Left colon (tissue), 2 donors: Measurements from ENCODE around the gene SIRT7. TPM values are rescaled to one million over a fixed set of nuclear protein-coding genes. Genes with fewer than 3 reads are reported as not detected.

Source experiments
- ATAC-seq: fragments of 200-7000 bp; cut with Tn5 transposase; one replicate; pipeline ENCODE4 v1.9.1; 2020; ENCODE audit warnings: mild to moderate bottlenecking, moderate library complexity
- DNase-seq, 2 donors: peaks; one replicate each; pipeline ENCODE4 v3.0.0-alpha.2; 2020
- intact Hi-C, 2 donors: fragments of 100-400 bp; cut with DNase I in 1 of 2; cut with micrococcal nuclease in 1 of 2; formaldehyde crosslinking; loops; one replicate each; pipeline versions ENCODE4 v1.11.2 to v1.14.0; 2022; cut with DNase I, micrococcal nuclease
- total RNA-seq, 2 donors: library from RNA; stranded (reverse); fragmentation: NEBNext Ultra II Directional; extraction: Animal tissue kit (Norgen Biotek cat#: 25700); gene quantifications; one replicate each; pipeline ENCODE4 v1.2.1, GENCODE V29; 2021
- donor health status: DM: no; HTN: no; CAD: no.
- donor health status: DM: yes; HTN: yes; CAD: no.

The SIRT7 gene
- total RNA-seq, 2 donors from 2014 or later = 63.2 to 67.5 TPM

DNA sequence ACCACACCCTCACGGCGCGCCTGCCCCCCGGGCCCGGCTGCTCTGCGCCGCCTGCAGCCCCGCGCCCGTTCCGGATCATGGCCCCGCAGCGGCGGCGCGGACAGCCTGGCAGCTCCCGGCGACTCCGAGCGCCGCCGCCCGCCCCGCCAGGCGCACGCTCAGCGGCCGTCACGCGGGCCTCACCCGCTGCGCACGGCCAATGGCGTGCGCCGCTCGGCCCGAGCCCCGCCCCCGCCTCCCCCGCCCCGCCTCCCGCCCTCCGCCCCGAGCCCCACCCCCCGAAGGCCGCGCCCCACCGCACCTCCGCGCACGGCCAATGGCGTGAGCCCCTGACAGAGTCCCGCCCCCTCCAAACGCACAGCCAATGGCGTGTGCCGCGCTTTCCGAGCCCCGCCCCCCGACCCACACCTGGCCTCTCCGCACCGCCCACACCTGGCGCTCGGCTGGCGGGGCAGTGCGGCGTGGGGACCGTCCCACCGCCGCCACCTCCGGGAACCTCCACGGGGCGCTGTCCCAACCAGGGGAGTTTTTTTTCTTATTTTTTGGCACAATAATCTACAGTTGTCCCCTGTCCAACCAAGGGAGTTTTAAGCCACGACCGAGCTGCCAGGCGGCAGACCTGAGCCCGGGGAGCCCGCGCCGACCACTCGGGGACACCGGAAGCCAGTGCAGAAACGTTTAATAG is 6.6 kb downstream of the SIRT7 start, which contains the start of gene PCYT2:
PCYT2 (minus strand) TSS at position 123 of the 685 bp plus-strand sequence; CDS start at position 79, 44 bp downstream.
- peak; percentile 88 for ATAC-seq
- intact Hi-C loops = no loop called here
- DNase-seq = peak; percentile 95

DNA sequence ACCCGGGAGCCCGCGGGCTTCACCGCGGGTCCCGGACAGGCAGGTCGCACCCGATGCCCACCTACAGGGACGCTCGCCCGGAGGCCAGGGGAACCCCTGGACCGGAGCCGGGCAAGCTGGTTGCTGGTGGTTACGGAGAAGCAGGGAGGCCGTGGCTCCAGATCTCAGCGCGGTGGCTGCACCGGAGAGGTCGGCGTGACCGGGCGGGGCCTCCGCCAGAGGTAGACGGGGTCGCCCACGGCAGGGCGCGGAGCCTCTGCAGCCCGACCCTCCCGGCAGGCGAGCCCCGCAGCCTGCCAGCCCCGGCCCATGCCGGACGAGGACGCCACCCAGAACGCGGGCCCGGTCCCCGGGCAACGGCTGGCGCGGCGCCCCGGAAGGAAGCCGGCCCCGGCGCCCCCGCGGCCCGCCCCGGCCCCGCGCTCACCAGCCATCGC is 7.1 kb downstream of the SIRT7 start:
- ATAC-seq (peak; percentile 13), DNase-seq (no peak)
- intact Hi-C loops = no loop called here

DNA sequence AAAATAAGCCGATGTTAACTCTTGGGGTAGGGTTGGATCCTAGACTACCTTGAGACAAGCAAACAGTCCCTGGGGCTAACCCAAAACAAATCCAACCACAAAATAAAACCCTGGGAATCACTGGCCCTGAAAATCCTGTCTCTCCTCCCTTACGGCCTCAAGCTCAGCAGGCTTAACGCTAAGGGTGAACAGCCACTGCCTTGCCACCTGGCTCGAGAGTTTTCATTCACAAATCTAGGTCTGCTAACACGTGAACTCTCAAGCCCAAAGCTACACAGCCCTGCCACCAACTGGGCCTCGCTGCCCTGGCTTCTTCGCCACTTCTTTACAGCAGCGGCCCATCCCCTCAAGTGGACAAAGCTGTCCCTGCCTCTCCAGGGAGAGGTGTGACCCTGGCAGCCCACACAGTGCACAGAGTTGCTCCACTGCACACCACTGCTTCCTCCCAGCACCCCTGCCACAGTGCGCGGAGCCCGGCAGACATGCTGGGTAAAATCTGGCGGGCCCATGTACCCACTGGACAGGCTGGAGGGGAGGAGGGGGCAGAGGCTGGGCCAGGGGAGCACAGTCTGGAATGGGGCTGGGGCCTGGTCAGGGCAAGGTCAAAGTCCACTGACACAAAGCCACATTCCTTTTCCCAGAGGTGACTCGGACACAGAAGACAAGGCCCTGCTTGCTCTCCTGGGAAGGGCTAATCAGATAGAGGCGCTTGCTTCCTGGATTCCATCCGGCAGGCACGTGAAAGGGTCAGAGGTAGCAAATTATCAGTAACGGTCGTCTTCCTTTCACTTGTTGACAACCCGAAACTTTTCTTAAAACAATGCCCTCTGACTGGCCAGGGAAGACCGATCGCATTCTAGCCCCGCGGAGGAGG is 7.8 kb downstream of the SIRT7 start:
- intact Hi-C loops = no loop called here
- peak; percentile 60 for ATAC-seq
- DNase-seq = peak; percentile 43 to 69

DNA sequence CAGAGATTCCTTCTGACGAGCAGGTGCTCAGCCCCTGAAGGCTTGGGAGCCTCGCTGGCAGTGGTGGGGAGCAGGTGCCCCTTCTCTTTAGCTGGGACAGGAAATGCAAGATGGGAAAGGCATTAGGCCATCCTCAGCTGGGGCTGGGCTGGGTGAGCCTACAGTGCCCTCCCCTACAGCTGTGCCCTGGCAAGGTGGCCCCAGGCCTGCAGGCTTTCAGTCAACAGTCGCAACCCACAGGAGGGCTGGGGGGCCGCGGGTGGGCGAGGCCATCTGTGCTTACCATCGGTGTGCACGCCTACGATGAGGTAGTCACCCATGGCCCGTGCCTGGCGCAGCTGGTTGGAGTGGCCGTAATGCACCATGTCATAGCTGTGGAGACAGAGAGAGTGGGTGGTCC is 8.7 kb downstream of the SIRT7 start:
- ATAC-seq (no peak), DNase-seq (no peak)
- intact Hi-C loops = no loop called here

DNA sequence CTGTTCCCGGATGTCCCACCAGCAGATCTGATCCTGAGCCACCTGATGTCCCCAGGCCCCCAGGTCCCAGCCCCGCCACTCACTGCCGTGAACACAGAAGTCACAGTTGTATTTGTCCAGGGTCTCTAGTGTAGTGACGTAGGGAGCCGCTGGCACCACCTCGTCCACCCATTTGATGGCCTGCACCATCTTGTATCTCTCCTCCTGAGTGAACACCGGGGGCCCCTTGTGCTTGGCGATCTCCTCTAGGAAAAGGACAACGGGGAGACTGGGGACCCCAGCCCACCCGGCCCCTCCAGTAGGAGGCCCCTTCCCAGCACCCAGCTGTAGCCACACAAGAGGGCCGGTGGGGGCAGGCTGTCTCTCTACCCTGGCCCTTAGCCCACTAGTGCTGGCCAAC is 9.2 kb downstream of the SIRT7 start:
- DNase-seq (no peak), ATAC-seq (no peak)

DNA sequence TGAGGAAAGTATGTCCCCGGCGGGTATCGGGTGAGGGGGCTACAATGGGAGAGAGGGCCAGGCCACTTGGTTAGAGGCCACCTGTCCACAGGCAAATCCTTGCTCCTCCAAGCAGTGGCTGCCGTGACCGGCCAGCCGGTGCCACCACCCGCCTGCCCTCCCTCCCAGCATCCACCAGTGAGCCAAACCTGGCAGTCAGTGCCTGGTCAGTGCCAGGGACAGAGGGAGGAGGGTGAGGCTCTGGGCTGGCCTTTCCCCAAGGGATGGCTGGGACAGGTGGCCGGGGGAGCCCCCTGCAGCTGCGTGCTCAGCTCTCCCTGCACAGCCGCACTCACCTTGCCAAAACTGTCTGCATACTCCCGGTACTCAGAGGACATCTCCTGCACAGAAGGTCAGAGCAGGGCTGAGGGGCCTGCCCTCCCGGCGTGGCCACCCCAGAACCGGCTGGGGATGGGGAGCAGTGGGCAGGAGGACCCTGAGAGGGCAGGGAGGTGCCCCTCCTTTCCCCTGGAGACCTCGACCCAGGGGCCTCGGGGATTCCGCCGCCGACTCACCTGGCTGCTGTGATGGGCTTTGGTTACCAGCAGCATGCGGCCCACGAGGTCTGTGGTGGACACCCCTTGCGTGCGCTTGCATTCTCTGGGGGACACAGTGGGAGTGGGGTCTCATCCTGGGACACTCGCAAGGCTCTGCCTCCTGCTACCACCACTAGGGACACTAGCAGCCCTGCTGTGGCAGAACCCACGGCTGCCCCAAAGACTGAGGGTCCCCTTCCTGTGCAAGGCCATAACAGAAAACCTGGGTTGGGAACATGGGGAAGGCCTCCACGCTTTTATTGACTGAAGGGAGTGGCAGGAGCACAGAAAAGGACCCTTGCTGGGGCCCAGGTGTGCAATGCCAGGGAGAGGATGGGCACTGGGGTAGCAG is 10.5 kb downstream of the SIRT7 start:
- DNase-seq = no peak
- intact Hi-C loops = no loop called here
- ATAC-seq = no peak

More for the DNA sequence above, 9.2 kb downstream of the SIRT7 start:
- intact Hi-C loops = no loop called here

DNA sequence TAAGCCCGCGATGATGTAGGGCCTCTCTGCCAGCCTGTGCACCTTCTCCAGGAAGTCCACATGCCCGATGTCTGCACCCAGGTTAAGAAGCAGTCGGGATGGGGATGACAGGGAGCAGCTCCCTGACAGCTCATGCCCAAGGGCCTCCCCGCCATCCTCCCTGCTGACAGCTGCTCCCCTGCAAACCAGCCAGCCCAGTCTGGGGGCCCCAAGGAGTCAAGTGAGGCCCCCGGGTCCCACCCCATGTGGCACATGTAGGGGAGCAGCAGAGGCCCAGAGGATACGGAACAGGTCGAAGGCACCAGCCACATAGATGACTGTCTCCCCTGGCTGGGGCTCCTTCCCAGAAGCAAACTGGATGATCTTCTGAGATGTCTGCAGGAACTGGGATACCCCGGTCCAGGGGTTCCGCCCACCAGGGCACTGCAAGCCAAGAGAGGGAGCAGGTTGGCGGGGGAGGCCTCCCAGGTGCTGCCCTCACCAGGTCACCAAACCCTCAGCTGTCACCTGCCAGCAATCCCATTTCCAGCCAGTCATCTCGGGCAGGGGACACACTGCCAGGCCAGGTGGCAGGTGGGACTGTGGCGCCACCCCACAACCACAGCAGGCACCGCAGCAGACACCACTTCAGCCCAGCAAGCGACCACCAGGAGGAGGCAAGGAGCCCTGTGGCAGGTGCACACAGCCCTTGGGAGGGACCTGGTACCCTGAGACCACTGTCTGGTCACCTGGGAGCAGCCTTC is 11.3 kb downstream of the SIRT7 start:
- DNase-seq = no peak
- intact Hi-C loops = no loop called here
- ATAC-seq = no peak

DNA sequence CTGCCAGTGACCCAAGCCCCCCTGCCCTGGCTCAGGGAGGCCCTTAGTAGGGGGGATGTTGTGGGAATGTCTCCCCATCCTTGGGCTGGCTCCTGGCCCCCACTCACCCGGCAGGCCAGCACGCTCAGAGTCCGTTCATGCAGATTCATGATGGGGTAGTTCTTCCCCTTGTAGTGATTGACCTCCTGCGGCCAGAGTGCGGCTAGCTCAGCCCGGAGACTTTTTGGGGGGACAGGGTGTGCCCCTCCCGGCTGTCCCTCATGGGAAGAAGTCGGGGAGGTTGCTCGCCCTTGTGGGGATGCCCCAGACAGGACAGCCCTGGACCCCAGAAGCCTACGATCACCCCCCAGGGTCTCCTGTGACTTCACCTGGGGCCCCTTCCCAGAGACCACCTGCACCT is 12.0 kb downstream of the SIRT7 start:
- ATAC-seq = no peak
- DNase-seq = no peak
- intact Hi-C loops = no loop called here

DNA sequence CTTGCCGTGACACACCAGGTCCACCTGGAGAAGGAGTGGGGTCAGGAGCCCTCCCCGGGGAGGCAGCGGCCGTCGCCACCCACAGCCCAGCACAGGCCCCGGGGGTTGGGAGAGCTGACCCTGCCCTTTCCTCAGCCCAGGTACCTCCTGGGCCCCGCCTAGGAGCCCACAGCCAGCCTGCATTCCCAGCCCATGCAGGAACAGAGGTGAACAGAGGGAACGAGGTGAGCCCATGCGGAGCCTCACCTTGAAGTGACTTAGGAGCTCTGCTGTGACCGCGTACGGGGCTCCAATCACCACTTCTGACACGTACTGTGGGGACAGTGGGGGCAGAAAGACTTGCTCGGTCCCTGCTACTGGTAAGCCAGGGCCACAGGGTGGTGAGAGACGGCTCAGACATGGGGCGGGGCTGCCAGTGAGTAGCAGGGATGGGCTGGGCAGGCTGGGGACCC is 12.5 kb downstream of the SIRT7 start:
- ATAC-seq (no peak), DNase-seq (no peak)
- intact Hi-C loops = no loop called here

DNA sequence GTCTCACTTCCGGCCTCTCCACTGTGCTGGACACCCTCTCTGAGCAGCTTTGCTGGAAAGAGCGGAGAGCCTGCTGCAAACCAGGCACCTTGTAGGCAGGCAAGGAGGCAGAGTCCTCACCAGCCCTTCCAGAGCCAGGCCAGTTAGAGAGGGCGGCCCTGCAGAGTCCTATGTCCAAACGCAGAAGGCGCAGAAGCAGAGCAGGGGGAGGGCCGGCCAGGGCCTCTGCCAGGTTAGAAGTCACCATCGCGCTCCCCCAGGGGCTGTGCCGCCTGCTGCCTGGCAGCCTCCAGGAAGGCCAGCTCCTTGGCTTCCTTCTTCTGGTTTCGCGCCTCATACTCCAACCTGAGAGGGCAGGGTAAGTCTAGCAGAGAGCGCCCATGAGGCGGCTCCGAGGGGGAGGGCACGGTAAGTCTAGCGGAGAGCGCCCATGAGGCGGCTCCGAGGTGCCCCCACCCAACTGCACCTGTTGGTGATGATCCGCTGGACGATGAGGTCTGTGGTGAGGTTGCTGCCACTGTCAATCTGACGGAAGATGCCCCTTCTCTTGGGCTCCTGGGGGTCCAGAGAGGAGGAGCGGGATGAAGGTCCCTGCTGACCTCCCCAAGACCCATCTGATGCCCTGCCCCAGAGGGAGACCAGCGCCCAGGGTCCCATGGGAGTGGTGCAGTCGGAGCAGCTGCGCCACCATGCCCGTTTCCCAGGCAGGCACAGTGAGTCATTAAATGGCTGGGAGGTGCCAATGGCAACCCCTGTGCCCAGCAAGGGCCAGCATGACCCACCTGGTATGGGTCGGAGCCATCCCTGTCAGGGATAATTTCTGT is 13.2 kb downstream of the SIRT7 start:
- intact Hi-C loops = no loop called here
- no peak for ATAC-seq

DNA sequence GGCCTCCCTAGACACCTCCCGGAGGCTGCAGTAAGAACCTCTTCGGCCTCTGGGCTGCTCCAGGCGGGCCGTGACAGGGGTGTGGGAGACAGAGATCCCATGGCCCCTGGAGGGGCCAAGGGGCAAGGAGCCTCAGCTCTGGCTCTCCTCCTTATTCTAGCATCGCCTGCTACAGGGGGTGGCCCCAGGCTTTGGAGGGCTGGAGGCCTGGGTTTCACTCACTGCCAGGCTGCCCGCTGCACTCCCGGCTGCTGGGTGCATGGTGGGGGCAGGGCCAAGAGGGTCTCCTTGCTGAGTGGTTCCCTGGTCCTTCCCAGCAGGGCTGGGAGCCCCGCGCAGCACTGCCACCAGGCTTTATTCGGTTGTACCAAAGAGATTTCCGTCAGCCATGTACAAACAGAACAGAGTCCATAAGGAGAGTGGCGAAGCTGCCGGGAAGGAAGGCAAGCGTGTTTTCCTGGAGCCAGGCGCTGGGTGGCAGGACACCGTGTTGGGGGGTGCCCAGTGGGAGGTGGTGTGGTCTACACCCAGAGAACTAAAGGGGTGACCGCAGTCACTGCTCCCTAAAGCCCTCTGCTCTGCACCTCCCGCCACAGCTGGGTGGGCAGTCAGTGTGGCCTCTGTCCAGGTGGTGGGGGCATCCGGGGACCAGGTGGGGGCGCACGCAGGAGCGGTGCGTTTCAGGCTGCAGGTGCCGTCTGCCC is 13.9 kb downstream of the SIRT7 start:
- intact Hi-C loops = no loop called here
- no peak for DNase-seq
- ATAC-seq = no peak

More for the DNA sequence above, 13.2 kb downstream of the SIRT7 start:
- DNase-seq = no peak

DNA sequence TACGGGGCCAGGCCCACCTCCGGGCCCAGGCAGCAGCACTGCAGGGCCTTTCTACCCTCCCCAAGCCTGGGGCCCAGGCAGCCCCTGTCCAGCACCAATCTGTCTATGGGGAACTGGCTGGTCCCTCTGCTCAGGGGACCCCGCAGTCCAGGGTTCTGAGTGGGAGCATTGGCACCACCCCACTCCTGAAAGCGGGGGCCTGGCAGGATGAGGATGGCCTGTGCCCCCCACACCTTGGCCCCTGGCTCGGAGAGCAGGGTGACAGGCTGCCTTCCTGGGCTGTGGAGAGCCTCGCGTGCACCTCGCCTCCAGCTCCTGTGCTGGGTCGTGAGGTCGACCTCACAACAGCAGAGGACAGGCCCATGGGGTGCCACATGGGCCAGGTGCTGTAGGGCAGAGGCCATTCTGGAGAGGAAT is 14.6 kb downstream of the SIRT7 start:
- DNase-seq = no peak
- intact Hi-C loops = no loop called here
- ATAC-seq = no peak

DNA sequence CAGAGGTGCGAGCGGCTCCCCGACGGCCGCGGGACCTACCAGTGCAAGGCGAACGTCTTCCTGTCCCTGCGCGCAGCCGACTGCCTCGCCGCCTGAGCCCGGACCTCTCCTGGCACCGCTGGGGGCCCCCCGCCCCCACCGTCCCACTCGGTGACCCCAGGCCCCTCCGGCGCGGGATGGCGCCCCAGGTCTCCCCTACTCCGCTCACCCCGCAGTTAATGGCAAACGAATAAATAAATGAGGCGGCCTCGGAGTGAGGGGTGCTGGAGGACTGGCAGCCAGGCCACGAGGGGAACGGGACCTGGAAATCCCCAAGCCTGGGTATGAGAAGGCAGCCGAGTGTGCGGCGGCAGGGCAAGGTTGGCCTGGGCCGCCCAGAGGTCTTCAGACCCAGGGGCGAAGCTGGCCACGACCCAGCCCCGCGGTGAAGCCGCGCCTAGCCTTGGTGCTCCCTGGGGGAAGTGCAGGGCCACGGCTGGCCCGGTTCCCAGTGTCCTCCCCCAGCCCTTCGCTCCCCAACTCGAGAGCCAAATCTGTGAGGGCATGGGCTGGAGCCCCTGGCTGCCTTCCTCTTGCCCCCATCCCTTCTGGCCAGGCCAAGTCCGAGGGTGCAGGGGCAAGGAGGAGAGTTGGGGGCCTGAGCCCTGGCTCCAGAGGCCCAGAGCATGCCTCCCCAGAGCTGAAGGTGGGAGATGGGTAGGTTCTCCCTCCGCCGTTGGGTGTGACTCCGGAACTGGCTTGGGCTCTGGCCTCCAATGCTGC is 15.1 kb downstream of the SIRT7 start:
- intact Hi-C loops = no loop called here
- peak; percentile 38 for ATAC-seq
- no peak for DNase-seq

DNA sequence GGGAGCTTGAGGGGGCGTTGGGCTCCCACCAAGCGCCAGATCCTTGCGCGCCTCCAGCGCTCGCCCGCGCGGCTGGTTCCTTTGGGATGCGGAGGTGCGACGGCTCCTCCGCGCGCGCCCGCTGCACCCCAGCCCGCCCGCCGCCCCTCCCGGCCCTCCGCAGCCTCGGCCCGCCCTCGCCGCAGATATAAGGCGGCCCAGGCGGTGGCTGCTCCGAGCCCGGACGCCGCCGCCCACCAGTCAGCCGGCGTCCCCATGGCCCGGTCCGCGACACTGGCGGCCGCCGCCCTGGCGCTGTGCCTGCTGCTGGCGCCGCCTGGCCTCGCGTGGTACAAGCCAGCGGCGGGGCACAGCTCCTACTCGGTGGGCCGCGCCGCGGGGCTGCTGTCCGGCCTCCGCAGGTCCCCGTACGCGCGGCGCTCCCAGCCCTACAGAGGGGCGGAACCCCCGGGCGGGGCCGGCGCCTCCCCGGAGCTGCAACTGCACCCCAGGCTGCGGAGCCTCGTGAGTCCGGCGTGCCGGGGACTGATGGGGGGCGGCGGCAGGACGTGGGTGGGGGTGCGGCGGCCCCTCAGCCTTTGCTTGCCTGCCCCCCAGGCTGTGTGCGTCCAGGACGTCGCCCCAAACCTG is 15.8 kb downstream of the SIRT7 start, which contains the start of gene NPB:
NPB (plus strand) TSS at position 216 of the 630 bp plus-strand sequence; CDS start at position 256, 40 bp downstream.
- peak in 1 of 2 donors; percentile 46 for DNase-seq
- intact Hi-C loops = no loop called here
- peak; percentile 63 for ATAC-seq

DNA sequence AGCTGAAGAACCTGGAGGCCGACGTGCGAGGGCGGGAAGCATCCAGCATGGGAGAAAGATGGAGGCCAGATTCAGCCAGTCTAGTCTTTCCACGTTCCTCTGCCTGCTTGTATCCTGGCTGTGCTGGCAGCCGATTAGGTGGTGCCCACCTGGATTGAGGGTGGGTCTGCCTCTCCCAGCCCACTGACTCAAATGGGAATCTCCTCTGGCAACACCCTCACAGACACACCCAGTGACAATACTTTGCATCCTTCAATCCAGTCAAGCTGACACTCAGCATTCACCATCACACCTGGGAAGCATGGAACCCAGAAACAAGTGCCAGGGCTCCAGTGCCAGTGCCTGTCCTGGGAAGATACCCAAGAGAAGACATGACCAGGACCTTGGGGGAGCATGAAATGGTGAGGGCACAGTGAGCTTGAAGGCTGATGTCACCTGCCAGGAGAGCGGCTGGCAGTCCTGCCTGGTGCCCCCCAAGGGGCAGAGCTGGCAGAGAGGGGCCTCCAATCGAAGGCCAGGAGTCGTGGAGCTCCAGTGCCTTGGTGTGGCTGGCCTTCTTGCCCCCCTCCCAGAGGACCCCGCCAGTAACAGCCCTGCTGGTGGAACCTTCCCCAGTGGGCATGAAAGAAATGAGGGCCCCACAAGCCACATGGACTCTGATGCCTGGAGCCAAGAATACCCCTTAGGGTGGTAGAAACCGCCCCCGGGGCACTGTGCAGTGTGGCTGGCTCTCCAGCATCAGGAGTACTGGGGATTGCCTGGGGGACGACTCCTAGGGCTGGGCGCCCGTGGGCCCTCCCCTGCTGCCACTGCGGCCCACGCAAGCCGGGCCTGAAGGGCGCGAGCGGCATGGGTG is 16.6 kb downstream of the SIRT7 start:
- intact Hi-C loops = no loop called here
- DNase-seq = no peak
- ATAC-seq = peak; percentile 14
